ENCODE measurements around the gene ORM2.

ORM2 gene

DNA sequence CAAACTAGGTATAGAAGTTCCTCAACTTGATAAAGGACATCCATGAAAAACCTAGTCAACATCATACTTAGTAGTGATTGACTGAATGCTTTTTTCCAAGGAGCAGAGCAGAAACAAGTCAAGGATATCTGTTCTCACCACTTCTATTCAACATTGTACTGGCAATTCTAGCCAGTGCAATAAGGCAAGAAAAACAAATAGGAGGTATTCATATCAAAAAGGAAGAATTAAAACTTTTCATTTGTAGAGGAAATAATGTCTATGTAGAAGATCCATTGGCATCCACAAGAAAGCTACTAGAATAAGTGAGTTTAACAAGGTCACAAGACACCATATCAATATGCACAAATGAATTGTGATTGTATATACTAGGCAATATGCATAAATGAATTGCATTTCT, 35.0 kb upstream of the ORM2 start:
- DNase-seq (ENCODE audit: low read depth), result no peak

DNA sequence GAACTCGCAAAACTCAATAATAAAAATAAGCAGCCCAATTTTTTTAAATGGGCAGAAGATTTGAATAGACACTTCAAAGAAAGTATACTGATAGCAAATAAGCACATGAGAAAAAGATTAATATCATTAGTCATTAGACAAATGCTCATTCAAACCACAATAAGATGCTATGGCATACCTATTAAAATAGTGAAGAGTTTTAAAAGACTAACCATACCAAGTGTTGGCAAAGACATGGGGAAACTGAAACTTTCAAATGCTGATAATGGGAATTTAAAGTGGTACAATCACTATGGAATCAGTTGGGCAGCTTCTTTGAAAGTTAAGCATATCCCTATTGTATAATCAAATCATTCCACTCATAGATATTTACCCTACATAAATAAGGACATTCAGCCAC, 33.3 kb upstream of the ORM2 start:
- DNase-seq (ENCODE audit: low read depth), result no peak

DNA sequence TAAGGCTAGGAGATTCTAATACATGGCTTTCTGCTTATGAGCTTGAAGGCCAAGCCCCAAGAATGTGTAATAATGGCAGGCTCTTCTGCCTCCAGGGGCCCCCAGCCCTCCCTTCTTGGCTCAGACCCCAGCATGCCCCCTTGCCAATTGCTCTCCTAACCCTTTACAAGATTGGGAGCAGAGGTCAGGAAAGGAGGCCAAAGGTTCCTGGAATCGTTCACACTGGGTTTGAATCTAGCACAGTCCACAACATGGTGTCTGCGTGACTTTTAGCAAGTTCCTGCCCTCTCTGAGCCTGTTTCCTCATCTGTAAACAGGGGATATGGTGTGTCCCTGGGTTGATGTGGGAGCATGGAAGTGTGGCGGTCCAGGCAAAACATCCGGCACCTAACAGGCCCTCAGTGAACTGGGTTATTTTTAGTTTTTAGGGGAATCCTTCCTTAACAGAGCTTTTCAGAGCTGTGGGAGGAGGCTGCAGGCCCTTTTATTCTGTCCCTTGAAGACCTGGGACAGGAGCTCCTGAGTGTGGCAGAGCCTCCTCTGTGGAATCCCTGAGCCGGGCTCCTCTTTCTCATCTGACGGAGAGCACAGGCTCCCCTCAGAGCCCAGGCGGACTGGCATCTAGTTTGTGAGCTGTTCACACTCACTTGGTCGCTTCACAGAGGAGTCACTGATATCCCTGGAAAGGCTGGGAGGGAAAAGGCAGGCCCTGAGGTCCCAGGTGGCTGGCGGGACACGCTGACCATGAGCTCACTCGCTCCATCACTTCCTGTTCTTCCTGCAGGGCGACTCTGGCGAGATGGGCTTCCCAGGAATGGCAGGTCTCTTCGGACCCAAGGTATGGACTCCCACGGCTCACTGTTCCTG, 30.1 kb upstream of the ORM2 start:
- DNase-seq (ENCODE audit: low read depth), result no peak

DNA sequence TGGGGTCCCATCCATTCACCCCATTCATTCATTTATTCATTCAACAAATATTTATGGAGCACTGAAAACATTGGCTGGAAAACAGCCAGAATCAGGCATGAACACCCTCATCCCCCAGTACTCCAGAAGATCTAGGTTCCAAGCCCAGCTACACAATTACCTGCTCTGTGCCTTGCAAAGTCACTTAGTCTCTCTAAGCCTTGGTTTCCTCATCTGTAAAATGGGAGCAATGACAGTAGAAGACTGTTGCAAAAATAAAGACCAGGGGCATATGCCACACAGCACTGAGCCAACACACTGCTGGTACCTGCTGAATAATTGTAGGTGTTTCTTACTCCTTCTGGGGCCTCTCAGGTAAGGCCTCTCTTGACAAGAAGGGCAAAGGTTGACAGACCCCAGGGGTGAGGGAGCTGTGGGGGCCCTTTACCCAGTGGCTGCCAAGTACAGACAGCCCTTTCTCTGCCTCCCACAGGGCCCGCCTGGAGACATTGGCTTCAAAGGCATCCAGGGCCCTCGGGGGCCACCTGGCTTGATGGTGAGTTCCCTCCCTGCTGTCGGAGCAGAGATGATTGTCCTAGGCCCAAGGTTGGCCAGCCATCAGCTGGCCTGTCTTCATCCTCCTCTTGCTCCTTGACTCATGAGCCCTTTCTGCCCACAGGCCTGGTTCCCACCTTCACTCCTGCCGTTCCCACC, 29.4 kb upstream of the ORM2 start:
- DNase-seq (ENCODE audit: low read depth), result no peak

DNA sequence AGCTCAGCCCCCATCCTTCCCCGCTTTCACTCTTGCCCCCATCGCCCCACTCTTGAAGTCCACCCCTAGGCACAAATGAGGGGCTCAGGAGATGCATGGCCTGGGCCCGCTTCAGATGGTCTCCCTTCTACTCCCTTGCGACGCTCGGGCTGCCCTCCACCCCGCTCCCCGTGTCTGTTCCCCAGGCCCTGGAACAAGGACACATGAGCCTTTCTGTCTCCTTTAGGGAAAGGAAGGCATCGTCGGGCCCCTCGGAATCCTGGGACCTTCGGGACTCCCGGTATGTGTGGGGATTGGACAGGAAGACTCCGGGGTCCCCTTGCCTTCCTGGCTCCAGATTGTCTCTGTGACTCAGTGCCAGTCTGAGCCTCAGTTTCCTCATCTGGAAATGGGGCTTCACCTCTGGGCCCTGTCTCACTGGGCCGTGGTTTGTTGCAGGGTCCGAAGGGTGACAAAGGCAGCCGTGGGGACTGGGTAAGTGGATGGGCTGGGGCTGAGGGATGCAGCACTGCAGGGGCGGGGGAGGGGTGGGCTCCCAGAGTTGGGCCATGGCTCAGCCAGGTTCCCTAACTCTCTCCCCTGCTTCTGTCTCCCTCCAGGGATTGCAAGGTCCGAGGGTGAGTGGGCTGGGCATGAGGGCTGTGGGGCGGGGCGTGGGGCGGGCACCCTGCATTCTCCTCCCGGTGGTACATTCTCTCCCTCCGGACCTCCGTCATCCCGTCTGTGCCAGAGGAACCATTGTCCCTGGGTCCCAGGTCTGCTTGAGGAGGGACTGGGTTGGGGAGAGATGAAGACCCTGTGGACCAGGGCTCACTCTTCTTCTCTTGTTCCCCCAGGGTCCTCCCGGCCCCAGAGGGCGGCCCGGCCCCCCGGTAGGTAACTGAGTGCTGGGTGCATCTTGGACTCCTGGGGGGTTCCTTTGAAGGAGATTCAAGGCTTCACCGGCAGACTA, 28.5 kb upstream of the ORM2 start:
- DNase-seq (ENCODE audit: low read depth), result no peak

DNA sequence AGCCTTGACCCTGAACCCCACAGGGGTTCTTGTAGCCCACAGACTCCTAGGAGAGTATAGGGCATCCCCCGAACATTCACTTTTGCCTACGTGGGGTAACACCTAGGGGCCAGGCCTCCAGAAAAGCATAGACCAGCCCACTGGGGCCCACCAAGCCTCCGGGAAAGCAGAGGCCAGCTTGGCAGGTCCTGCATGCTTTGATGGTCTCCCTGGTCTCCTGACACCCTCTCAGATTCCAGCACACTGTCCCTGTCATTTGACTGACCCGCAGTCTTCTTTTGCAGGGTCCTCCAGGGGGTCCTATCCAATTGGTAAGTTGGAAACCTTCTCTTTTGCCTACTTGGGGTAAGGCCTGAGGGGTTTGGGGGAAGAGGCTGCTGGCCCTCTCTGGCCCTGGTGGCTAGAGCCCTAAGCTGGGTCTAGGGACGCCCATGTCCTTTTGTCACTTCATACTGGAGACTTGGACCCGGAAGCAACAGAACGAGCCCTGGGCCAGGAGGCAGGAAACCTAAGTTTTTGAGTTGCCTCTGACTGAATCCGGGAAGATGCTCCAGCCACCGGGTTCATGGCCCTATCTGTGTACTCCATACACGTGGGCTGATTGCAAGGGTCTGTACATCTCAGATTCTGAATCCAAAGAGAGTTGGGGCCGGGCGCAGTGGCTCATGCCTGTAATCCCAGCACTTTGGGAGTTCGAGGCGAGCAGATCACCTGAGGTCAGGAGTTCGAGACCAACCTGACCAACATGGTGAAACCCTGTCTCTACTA, 27.7 kb upstream of the ORM2 start:
- no peak for DNase-seq (ENCODE audit: low read depth)

DNA sequence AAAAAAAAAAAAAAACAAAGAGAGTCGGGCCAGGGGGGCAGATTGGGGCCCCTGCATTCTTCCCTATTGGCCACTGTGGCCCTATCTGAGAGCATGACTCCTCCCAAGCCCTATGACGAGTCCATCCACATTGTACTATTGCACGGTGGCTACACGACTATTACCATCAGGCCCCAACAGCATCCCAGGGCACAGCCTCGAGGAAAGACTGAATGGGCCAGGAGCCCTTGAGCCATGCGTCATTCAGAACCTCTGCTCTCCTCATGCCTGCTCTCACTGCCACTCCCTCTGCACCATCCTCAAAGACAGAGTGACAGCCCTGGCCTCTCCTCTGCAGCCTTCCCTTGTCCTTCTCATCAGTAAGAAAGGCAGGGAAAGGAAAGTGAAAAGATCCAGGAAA, 26.9 kb upstream of the ORM2 start:
- no peak for DNase-seq (ENCODE audit: low read depth)

DNA sequence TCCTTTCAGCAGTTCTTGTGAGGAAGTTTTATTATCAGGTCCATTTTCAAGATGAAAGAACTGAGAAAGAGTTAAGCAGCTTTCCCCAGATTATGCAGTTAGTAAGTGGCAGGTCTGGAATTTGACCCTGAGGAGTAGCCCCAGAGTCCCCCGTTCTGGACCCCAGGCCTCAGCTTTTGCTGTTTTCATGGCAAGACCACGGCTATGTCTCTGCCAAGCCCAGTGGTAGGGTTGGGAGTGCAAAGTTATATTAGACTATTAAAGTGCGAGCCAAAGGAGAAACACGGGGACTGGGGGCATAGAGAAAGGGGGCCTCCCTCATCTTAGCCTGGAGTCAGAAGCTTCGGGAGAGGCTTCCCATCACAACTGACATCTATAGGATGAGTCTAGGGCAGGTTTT, 26.1 kb upstream of the ORM2 start:
- DNase-seq (ENCODE audit: low read depth), result no peak

DNA sequence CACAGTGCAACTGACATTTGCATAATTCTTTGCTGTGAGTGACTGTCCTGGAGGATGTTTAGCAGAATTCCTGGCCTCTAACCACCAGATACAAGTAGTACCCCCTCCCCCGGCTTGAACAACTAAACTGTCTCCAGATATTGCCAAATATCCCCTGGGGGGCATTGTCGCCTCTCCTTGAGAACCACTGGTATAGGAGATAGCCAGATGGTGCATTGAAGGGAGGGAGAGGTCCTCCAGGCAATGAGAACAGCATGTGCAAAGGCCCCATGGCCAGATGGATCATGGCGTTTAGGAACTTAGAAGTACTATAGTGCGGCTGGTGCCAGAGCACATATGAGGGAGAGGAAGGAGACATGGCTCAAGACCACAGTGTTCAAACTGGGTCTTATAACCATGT, 25.7 kb upstream of the ORM2 start:
- DNase-seq (ENCODE audit: low read depth), result no peak

DNA sequence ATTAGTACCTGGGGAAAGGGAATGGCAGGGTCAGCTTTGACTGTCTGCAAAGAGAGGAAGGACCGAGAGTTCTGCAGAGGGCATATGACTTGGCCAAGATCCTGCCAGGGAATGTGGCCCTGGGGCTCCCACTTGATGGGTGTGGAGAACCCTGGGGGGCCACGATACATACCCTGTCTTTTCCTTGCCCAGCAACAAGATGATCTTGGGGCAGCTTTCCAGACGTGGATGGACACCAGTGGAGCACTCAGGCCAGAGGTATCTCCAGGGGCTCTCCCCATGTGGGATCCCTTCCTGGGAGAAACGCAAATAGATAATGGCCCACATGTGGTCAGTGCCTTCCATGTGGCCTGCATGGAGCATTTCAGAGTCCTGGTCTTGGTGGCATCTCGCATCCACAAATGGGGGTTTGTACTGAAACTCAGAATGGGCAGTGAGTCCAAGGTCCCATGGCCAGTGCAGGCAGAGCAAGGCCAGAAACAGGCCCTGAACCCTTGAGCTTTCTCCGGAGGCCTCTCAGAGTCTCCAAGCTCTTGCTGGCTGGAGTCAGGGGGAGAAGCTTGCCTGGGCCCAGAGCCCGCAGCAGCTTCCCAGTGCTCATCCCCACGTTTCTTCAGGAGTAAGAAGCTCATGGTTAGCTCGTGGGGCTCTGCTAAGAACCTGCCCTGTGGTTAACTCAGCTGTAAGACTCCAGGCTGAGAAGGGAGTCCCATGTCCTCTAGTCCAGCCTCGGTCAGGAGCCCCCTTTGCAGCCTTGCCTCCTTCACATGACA, 25.1 kb upstream of the ORM2 start:
- no peak for DNase-seq (ENCODE audit: low read depth)

DNA sequence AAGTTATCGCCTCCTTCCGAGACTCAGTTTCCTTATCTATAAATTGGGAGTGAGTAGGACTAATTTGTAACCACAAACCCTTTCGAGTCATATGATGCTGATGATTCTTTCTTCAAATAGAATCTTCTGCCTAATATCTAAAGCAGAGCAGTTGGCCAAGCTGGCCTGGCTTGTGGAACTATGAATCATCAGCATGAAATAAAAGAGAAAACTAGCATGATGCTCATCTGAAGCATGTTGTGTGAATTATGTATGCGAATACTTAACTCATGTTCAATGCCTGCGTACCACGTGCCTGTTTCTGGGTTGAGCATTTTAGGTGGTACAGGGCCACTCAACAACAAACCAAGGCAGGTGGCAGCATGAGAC, 21.8 kb upstream of the ORM2 start:
- no peak for DNase-seq (ENCODE audit: low read depth)

DNA sequence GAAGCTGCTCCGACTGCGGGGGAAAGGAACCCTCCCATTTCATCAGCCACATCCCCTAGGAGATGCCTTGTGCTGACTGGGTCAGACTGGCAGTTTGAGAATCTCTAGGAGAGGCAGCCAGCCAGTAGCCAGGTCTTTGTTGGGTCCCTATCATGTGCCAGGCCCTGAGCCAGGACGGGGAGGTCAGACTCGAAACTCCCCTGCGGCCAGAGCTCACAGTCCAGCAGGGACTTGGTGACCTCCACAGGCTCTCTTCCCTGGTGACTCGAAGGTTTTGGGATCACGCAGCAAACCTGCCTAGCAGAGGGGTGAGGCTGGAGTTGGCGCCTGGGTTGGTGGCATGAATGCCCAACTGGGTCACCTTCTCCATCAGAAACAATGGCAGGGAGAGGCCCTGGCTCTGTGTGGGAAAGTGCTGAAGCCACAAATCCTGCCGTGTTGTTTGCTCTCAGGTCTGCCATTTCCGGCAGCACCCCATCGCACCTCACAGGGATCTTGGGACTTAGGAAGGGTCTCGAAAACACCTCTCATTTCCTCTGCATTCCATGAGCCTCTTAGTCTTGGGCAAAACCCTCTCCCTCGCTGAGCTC, 21.2 kb upstream of the ORM2 start:
- DNase-seq (ENCODE audit: low read depth), result no peak

DNA sequence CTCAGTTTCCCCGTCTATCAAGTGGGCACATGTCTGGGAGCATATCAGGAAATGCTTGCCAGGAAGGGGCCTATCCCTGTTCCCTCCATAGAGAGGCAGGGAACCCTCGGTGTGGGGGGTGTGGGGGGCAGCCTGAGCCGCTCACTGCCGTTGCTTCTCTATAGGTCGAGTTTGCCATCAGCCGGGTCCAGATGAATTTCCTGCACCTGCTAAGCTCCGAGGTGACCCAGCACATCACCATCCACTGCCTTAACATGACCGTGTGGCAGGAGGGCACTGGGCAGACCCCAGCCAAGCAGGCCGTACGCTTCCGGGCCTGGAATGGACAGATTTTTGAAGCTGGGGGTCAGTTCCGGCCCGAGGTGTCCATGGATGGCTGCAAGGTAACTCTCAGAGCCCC, 20.6 kb upstream of the ORM2 start:
- DNase-seq (ENCODE audit: low read depth), result no peak

DNA sequence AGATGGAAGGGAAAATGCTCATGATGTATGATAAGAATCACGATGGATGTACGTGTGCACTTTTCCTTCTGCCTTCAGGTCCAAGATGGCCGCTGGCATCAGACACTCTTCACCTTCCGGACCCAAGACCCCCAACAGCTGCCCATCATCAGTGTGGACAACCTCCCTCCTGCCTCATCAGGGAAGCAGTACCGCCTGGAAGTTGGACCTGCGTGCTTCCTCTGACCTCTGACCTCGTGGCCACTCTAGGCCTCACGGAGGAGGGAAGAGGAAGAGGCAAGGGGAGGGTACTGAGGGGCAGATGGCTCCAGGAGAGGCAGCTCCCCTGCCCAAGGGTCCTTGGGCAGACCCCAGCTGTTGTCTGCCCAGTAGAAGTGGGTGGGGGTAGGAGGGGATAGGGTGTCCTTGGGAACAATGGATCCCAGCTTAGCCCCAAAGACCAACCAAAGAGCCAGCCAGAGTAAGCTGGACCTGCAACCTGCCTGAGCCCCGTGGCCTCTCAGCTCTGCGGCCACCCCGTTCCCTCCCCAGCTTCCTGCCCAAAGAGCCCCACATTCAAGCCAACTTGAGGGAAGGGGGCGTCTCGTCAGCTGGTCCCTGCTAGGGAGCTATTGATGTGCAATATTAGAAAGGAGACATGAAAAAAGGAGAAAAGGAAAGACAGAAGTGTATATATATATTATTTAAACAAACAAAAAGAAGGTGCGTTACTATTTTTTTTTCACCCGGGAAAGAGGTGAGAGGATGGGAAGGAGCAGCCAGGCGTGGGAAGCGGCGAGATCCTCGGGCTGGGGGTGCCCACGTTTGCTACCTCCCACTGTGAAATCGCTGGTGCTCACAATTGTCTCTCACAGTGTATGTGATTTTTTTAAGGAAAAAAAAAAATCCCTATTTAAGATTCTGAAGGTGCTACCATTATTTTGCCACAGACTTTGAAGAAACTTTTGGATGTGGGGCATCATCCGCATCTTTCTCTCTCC, 18.9 kb upstream of the ORM2 start:
- DNase-seq (ENCODE audit: low read depth), result no peak

DNA sequence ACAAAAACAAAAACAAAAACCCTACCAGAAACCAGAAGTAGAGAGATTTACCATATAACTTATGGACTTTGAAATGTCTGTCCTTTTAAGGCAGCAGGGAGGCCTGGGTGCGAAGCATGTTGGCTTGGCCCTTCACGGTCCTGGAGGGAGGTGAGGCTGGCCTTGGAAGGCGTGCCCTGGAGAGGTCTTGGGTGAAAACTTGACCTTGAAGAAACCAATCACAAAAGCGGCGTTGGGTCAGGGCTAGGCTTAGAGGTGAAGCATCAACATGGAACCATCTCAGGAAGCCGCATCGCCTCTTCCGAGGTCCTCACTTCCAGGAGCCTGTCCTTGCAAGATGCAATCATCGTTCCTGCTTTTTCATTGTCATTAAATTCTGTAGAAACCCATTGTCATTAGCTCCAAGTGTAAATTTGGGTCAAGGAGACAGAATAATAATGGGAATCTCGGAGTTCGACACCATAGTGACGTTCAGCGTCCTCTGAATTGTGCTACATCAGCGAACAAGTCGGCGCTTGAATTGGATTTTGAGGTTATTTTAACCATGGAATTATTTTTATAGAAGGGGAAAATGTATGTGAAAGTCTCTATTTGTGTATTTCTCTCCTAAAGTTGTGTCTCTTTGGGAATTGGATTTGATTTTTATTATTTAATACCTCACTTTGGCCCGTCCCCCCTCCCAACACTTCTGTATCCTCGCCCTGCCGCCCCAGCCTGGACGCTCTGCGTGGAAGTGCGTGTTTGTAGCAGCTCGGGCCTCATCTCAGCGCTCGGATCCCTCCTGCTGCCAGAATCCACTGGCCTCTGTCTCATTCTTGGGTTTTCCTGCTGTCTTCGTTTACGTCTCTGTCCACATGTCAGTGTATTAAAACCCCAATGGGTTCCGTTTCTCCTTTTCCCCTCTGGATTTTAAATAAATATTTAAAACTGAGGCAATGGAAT, 17.8 kb upstream of the ORM2 start:
- DNase-seq (ENCODE audit: low read depth), result no peak

DNA sequence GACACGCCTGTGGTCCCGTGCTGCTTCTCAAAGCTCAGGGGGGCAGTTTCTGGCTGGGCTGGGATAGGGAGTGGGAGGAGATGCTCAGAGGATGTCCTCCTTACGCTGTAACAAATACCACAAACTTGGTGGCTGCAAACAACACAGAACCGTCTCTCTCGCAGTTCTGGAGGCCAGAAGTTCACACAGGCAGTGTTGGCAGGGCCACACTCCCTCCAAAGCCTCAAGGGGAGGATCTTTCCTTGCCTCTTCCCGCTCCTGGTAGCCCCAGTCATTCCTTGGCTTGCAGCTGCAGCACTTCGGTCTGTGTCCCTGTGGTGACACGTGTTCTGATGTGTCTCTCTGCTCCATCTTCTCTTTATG, 17.2 kb upstream of the ORM2 start:
- no peak for DNase-seq (ENCODE audit: low read depth)

DNA sequence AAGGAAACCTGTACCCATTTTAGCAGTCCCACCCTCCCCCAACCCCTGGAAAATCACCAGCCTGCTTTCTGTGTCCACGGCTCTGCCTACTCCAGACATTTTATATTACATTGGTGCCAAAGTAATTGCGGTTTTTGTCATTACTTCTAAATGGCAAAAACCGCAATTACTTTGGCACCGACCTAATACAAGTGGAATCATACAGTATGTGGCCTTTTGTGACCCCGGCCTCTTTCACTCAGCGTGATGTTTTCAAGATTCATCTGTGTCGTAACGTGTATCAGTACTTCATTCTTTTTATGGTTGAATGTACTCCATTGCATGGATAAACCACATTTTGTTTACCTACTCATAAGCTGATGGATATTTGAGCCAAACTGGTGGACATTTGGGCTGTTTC, 16.5 kb upstream of the ORM2 start:
- DNase-seq (ENCODE audit: low read depth), result no peak

DNA sequence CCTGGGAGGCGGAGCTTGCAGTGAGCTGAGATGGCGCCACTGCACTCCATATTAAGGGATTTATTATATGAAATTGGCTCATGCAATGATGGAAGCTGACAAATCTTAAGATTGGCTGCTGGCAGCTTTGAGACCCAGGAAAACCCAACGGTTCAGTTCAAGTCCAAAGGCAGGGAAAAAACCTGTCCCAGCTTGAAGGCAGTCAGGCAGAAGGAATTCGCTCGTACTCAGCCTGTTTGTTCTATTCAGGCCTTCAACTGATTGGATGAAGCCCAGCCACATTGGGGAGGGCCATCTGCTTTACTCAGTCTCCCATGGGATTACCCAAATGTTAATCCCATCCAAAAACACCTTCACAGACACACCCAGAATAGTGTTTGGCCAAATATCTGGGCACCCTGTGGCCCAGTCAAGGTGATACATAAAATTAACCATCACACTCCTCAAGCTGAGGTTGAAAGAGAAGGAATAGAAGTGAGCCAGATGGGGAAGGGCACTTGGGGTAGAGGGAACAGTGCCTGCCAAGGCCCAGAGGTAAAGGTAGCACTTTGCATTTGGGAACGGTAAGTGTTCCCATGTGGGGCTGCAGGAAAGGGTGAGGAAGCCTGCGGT, 15.3 kb upstream of the ORM2 start:
- DNase-seq (ENCODE audit: low read depth), result no peak
